Glutamatergic neuron (in vitro differentiated cells): Measurements from ENCODE around the gene SGCD. TPM values are rescaled to one million over a fixed set of nuclear protein-coding genes. Genes with fewer than 3 reads are reported as not detected.

Experiments
- DNase-seq: peaks from one replicate; pipeline ENCODE4 v3.0.0; 2022
- H3K27ac Mint-ChIP-seq: one replicate; pipeline ENCODE4 v1.8.0; 2020; ENCODE audit warnings: mild to moderate bottlenecking, mixed read lengths, inconsistent platforms; ENCODE audit not compliant: unreplicated experiment
- H3K27me3 Mint-ChIP-seq: one replicate; pipeline ENCODE4 v1.8.0; 2020; ENCODE audit warnings: mild to moderate bottlenecking, moderate library complexity, mixed read lengths, inconsistent platforms; ENCODE audit not compliant: unreplicated experiment
- H3K36me3 Mint-ChIP-seq: one replicate; pipeline ENCODE4 v1.8.0; 2020; ENCODE audit warnings: mild to moderate bottlenecking, mixed read lengths, inconsistent platforms; ENCODE audit not compliant: unreplicated experiment
- H3K4me1 Mint-ChIP-seq: one replicate; pipeline ENCODE4 v1.8.0; 2020; ENCODE audit warnings: mild to moderate bottlenecking, low read depth, mixed read lengths, inconsistent platforms; ENCODE audit not compliant: unreplicated experiment
- H3K4me3 Mint-ChIP-seq: one replicate; pipeline ENCODE4 v1.8.0; 2020; ENCODE audit warnings: mild to moderate bottlenecking, mixed read lengths, inconsistent platforms; ENCODE audit not compliant: unreplicated experiment
- H3K9me3 Mint-ChIP-seq: one replicate; pipeline ENCODE4 v1.8.0; 2020; ENCODE audit warnings: mild to moderate bottlenecking, moderate library complexity, mixed read lengths, inconsistent platforms; ENCODE audit not compliant: unreplicated experiment
- CTCF ChIP-seq: fragments of 200-600 bp; sonication (generic); IDR thresholded peaks from one replicate; pipeline ENCODE4 v1.5.0; 2021; ENCODE audit not compliant: partially characterized antibody, unreplicated experiment
- total RNA-seq: library from RNA; stranded (reverse); fragmentation: NEBNext Ultra II Directional; extraction: Animal tissue kit (Norgen Biotek cat#: 25700); gene quantifications from one replicate; pipeline ENCODE4 v1.2.1, GENCODE V29; 2021; ENCODE audit not compliant: unreplicated experiment

SGCD gene
- total RNA-seq, 1 donor from 2014 or later = 0.20 TPM

- no peak for DNase-seq
- Mint-ChIP-seq H3K36me3 (no peaks in the 10 kb centered on the region), H3K27ac (no peak overlapping the region), H3K4me3 (no peak overlapping the region), H3K4me1 (peaks cover 19% of the 10 kb centered on the region), H3K9me3 (no peaks in the 10 kb centered on the region), H3K27me3 (no peaks in the 10 kb centered on the region)
- TF ChIP-seq CTCF = no peak
Measured at GRCh38 chr5:156675395-156675794, 348.4 kb downstream of the SGCD start.

GRCh38 chr5:156677963-156678362, 351.0 kb downstream of the SGCD start:
- no peaks in the 10 kb centered on the region for H3K27me3 Mint-ChIP-seq
- H3K9me3 Mint-ChIP-seq = no peaks in the 10 kb centered on the region
- H3K4me3 Mint-ChIP-seq = no peak overlapping the region
- H3K27ac Mint-ChIP-seq = no peak overlapping the region
- DNase-seq = no peak
- no peaks in the 10 kb centered on the region for H3K36me3 Mint-ChIP-seq
- peaks cover 12% of the 10 kb centered on the region for H3K4me1 Mint-ChIP-seq
- TF ChIP-seq CTCF = no peak

- peaks cover 8% of the 10 kb centered on the region for H3K4me1 Mint-ChIP-seq
- no peak for TF ChIP-seq CTCF
- H3K4me3 Mint-ChIP-seq = no peak overlapping the region
- no peak overlapping the region for H3K27ac Mint-ChIP-seq
- no peak for DNase-seq
- H3K27me3 Mint-ChIP-seq = no peaks in the 10 kb centered on the region
- H3K36me3 Mint-ChIP-seq = no peaks in the 10 kb centered on the region
- no peaks in the 10 kb centered on the region for H3K9me3 Mint-ChIP-seq
Measured at GRCh38 chr5:156678484-156678883, 351.5 kb downstream of the SGCD start.

GRCh38 chr5:156680831-156681230, 353.9 kb downstream of the SGCD start:
- H3K4me3 Mint-ChIP-seq = no peak overlapping the region
- H3K27ac Mint-ChIP-seq = no peak overlapping the region
- no peak for DNase-seq
- H3K4me1 Mint-ChIP-seq = peaks cover 3% of the 10 kb centered on the region
- no peak for TF ChIP-seq CTCF
- H3K9me3 Mint-ChIP-seq = no peaks in the 10 kb centered on the region
- H3K36me3 Mint-ChIP-seq = no peaks in the 10 kb centered on the region
- no peaks in the 10 kb centered on the region for H3K27me3 Mint-ChIP-seq

GRCh38 chr5:156681265-156681664, 354.3 kb downstream of the SGCD start:
- H3K9me3 Mint-ChIP-seq = no peaks in the 10 kb centered on the region
- TF ChIP-seq CTCF = no peak
- H3K4me3 Mint-ChIP-seq = no peak overlapping the region
- no peaks in the 10 kb centered on the region for H3K27me3 Mint-ChIP-seq
- H3K27ac Mint-ChIP-seq = no peak overlapping the region
- no peak for DNase-seq
- H3K36me3 Mint-ChIP-seq = no peaks in the 10 kb centered on the region
- peaks cover 3% of the 10 kb centered on the region for H3K4me1 Mint-ChIP-seq
